Endothelial cell of umbilical vein (primary cell): ENCODE data around the gene SPNS2. TPM values are rescaled to one million over a fixed set of nuclear protein-coding genes. Genes with fewer than 3 reads are reported as not detected.

Experiments used
- BruUV-seq: library from RNA; stranded (reverse); fragments of 400-500 nt; replicated peaks from 2 replicates; lab custom pipeline; 2021; lab: Mats Ljungman, UMichigan
- CTCF ChIA-PET: fragments of 300-600, 350-600 bp; sonication (Branson Sonifier 250); formaldehyde crosslinking; loops from one replicate; lab custom pipeline; 2021; ENCODE audit warnings: antibody characterized with exemption, inconsistent platforms; lab: Charles Lee
- POLR2A ChIA-PET: fragments of 300-600, 350-600 bp; sonication (Branson Sonifier 250); formaldehyde crosslinking; loops from one replicate; lab custom pipeline; 2021; ENCODE audit warnings: antibody characterized with exemption, inconsistent platforms; lab: Charles Lee
- DNase-seq: peaks from one replicate; pipeline ENCODE4 v3.0.0-alpha.2; 2011; ENCODE audit warnings: low read depth, low spot score
- FAIRE-seq: peaks from 2 replicates; lab custom pipeline; 2011; peaks lifted over from hg19 to GRCh38; lab: Jason Lieb, UNC
- H2AFZ ChIP-seq: 2 replicates; pipeline ENCODE4 v1.6.0; 2012; ENCODE audit warnings: low read depth, low read length, control low read depth, inconsistent platforms
- H3K27ac ChIP-seq: 2 replicates; pipeline ENCODE4 v1.5.1; 2011; ENCODE audit warnings: low read depth, mild to moderate bottlenecking, control low read depth, low read length, moderate library complexity; ENCODE audit not compliant: insufficient read depth
- H3K27me3 ChIP-seq, 2 experiments: 2 replicates each; pipeline versions ENCODE4 v1.6.0 to v1.6.1; 2011; ENCODE audit warnings: low read length in 2 of 2, mixed read lengths in 1 of 2; ENCODE audit not compliant: control insufficient read depth in 2 of 2, insufficient read depth in 2 of 2
- H3K36me3 ChIP-seq, 2 experiments: 2 replicates in 1 of 2; 3 replicates in 1 of 2; pipeline ENCODE4 v1.5.1; 2011; ENCODE audit warnings: low read length in 2 of 2, mild to moderate bottlenecking in 1 of 2, moderate library complexity in 1 of 2; ENCODE audit not compliant: control insufficient read depth in 2 of 2, insufficient read depth in 2 of 2; ENCODE audit errors: extremely low read depth in 1 of 2
- H3K4me1 ChIP-seq: 3 replicates; pipeline ENCODE4 v1.5.1; 2011; ENCODE audit warnings: mild to moderate bottlenecking, low read length; ENCODE audit not compliant: control insufficient read depth, insufficient read depth; ENCODE audit errors: extremely low read depth
- H3K4me2 ChIP-seq: 2 replicates; pipeline ENCODE4 v1.6.1; 2011; ENCODE audit warnings: low read length, control low read depth, mixed read lengths; ENCODE audit not compliant: insufficient read depth
- H3K4me3 ChIP-seq, 3 experiments: fragments of 200-600 bp in 1 of 3; sonication (generic), shearing (Covaris generic) in 1 of 3; replicated peaks in 1 of 3; 2 replicates each; pipeline ENCODE4 v1.5.1; 2011 to 2016; ENCODE audit warnings: control low read depth in 3 of 3, low read length in 3 of 3, mild to moderate bottlenecking in 2 of 3, inconsistent platforms in 1 of 3, low read depth in 1 of 3, moderate library complexity in 1 of 3; ENCODE audit not compliant: insufficient read depth in 1 of 3
- H3K79me2 ChIP-seq: 2 replicates; pipeline ENCODE4 v1.6.0; 2012; ENCODE audit warnings: low read length, inconsistent platforms; ENCODE audit not compliant: control insufficient read depth, insufficient read depth
- H3K9ac ChIP-seq: replicated peaks from 2 replicates; pipeline ENCODE3; 2011; ENCODE audit warnings: low read length, control low read depth; ENCODE audit not compliant: insufficient read depth; ENCODE audit errors: extremely low read depth
- H3K9me1 ChIP-seq: replicated peaks from 3 replicates; pipeline ENCODE4 v1.6.0; 2011; ENCODE audit warnings: mild to moderate bottlenecking, low read length; ENCODE audit not compliant: control insufficient read depth, insufficient read depth; ENCODE audit errors: extremely low read depth
- H3K9me3 ChIP-seq: replicated peaks from 2 replicates; pipeline ENCODE4 v1.5.1; 2012; ENCODE audit warnings: low read length, inconsistent platforms; ENCODE audit not compliant: control insufficient read depth, insufficient read depth
- H4K20me1 ChIP-seq: replicated peaks from 2 replicates; pipeline ENCODE3; 2011; ENCODE audit warnings: mild to moderate bottlenecking, low read length; ENCODE audit not compliant: control insufficient read depth, insufficient read depth; ENCODE audit errors: extremely low read depth
- CTCF ChIP-seq, 2 donors: IDR thresholded peaks; 1 replicate in 1 of 2; 2 replicates in 1 of 2; pipeline ENCODE4 v1.5.1; 2011; ENCODE audit warnings: low read length in 2 of 2, mild to moderate bottlenecking in 2 of 2, moderate library complexity in 2 of 2, control low read depth in 1 of 2, inconsistent platforms in 1 of 2, low read depth in 1 of 2; ENCODE audit not compliant: insufficient read depth in 1 of 2; ENCODE audit errors: extremely low read depth in 1 of 2
- GATA2 ChIP-seq: IDR thresholded peaks from 2 replicates; pipeline ENCODE4 v1.7.0; 2011; ENCODE audit warnings: low read depth, mild to moderate bottlenecking, moderate library complexity, mixed read lengths, low read length; ENCODE audit not compliant: insufficient read length, insufficient read depth
- MAX ChIP-seq: IDR thresholded peaks from 2 replicates; pipeline ENCODE4 v1.6.1; 2011; ENCODE audit not compliant: insufficient read depth, insufficient read length
- POLR2AphosphoS5 ChIP-seq: IDR thresholded peaks from 2 replicates; pipeline ENCODE4 v1.6.1; 2012; ENCODE audit warnings: low read depth, mild to moderate bottlenecking, control low read depth, low read length, moderate library complexity; ENCODE audit not compliant: insufficient read depth
- dilution Hi-C: fragments of 300-500 bp; cut with MboI; formaldehyde crosslinking; loops from one replicate; pipeline ENCODE4 v1.15.0; 2019; ENCODE audit warnings: low sequenced_read_pairs; ENCODE audit not compliant: extremely low pct_ligation_motif_present
- intact Hi-C: fragments of 100-400 bp; cut with micrococcal nuclease; formaldehyde crosslinking; loops from one replicate; pipeline ENCODE4 v1.10.0; 2022
- polyA plus RNA-seq, 4 experiments: library from polyadenylated mRNA; depleted of rRNA in 3 of 4; stranded (reverse) in 3 of 4; unstranded in 1 of 4; fragments of >200 nt; gene quantifications; 2 replicates each; pipeline versions ENCODE4 v1.2.1 to v1.2.3, GENCODE V29; 2011 to 2012; ENCODE audit warnings: missing spikeins in 1 of 4
- total RNA-seq: library from RNA; stranded (reverse); gene quantifications from 2 replicates; pipeline ENCODE4 v1.2.3, GENCODE V29; 2021

SPNS2 gene
- total and polyA plus RNA-seq, 2 donors (not counting 3 experiments of a cell fraction or from before 2014, with no cell fraction given), result 70.2 to 77.3 TPM

- Histone ChIP-seq H3K9me3 (no peaks in the 10 kb centered on the region), H3K36me3 (peaks cover 0 to 4% of the 10 kb centered on the region in 2 experiments), H2AFZ (peak overlapping the region; percentile 33), H3K9me1 (no peaks in the 10 kb centered on the region), H3K27ac (peak overlapping the region; percentile 12), H3K4me1 (peaks cover 28% of the 10 kb centered on the region), H3K4me3 (peak overlapping the region; percentile 19 to 84 (median 50)), H3K9ac (peak overlapping the region; percentile 35), H3K27me3 (no peaks in the 10 kb centered on the region), H3K79me2 (no peaks in the 10 kb centered on the region), H4K20me1 (no peaks in the 10 kb centered on the region), H3K4me2 (peak overlapping the region; percentile 44)
- no peak for TF ChIP-seq GATA2
- peak in 1 of 2 donors; percentile 21 for TF ChIP-seq CTCF (IDR thresholded peaks at IDR 0.05; ENCODE audit: extremely low read depth in 1 of 2, insufficient read depth in 1 of 2, low read depth in 1 of 2, low read length in 2 of 2)
- peak; percentile 51 for TF ChIP-seq POLR2AphosphoS5
- peak; percentile 41 for TF ChIP-seq MAX
- POLR2A ChIA-PET, result interaction anchor here (2.4 kb wide), 1 partner anchor 39 kb away, joined by 8 read pairs; no protein-coding TSS in a partner anchor
- dilution Hi-C loops (no loop called here), intact Hi-C loops (loop anchor here (2.0 kb wide), 1 partner anchor 71 kb away; no protein-coding TSS in a partner anchor)
- DNase-seq (peak; percentile 69), FAIRE-seq (no peak)
- CTCF ChIA-PET, result interaction anchor here (0.8 to 3.9 kb wide), 10 partner anchors 9 to 79 kb away, joined by 3 to 31 read pairs (median 4); no protein-coding TSS in a partner anchor
- no TSS peak for BruUV-seq
Measured at GRCh38 chr17:4499431-4500190, 930 bp downstream of the SPNS2 start.
